CD8-positive, alpha-beta memory T cell (primary cell): ENCODE results near the gene EHD3. TPM values are rescaled to one million over a fixed set of nuclear protein-coding genes. Genes with fewer than 3 reads are reported as not detected.

ENCODE experiments used
- CTCF ChIA-PET: fragments of 350-600 bp; sonication (Branson Sonifier 250); formaldehyde crosslinking; loops from one replicate; lab custom pipeline; 2021; ENCODE audit warnings: antibody characterized with exemption; lab: Charles Lee
- POLR2A ChIA-PET: fragments of 350-600 bp; sonication (Branson Sonifier 250); formaldehyde crosslinking; loops from one replicate; lab custom pipeline; 2021; ENCODE audit warnings: antibody characterized with exemption; lab: Charles Lee
- DNase-seq, 5 donors: peaks; one replicate each; pipeline versions ENCODE4 v3.0.0 to v3.0.0-alpha.2; 2020 to 2022; ENCODE audit warnings: mixed read lengths in 1 of 5
- H3K27ac ChIP-seq: one replicate; pipeline ENCODE4 v1.7.0; 2013; ENCODE audit warnings: low read depth, mild to moderate bottlenecking, low read length, moderate library complexity
- H3K27me3 ChIP-seq: 2 replicates; pipeline ENCODE4 v1.7.0; 2013; ENCODE audit warnings: low read length, mild to moderate bottlenecking; ENCODE audit not compliant: insufficient read depth, poor library complexity, severe bottlenecking
- H3K36me3 ChIP-seq: 2 replicates; pipeline ENCODE4 v1.7.0; 2013; ENCODE audit warnings: mild to moderate bottlenecking, low read length, moderate library complexity; ENCODE audit not compliant: insufficient read depth
- H3K4me1 ChIP-seq: 2 replicates; pipeline ENCODE4 v1.7.0; 2013; ENCODE audit warnings: mild to moderate bottlenecking, low read length, moderate library complexity; ENCODE audit not compliant: insufficient read depth
- H3K4me3 ChIP-seq: 2 replicates; pipeline ENCODE4 v1.7.0; 2013; ENCODE audit warnings: mild to moderate bottlenecking, low read length
- H3K9me3 ChIP-seq: 2 replicates; pipeline ENCODE4 v1.7.0; 2013; ENCODE audit warnings: mild to moderate bottlenecking, low read length
- H3K27ac Mint-ChIP-seq, 8 donors: one replicate each; pipeline ENCODE4 v1.8.0; 2020 to 2021; ENCODE audit warnings: mixed read lengths in 8 of 8, mild to moderate bottlenecking in 6 of 8, inconsistent platforms in 3 of 8, moderate library complexity in 3 of 8
- H3K27me3 Mint-ChIP-seq, 2 donors: one replicate each; pipeline ENCODE4 v1.8.0; 2020 to 2021; ENCODE audit warnings: mixed read lengths in 2 of 2, mild to moderate bottlenecking in 1 of 2, moderate library complexity in 1 of 2
- H3K36me3 Mint-ChIP-seq, 3 donors: one replicate each; pipeline ENCODE4 v1.8.0; 2020 to 2021; ENCODE audit warnings: mixed read lengths in 3 of 3, inconsistent platforms in 1 of 3, mild to moderate bottlenecking in 1 of 3
- H3K4me1 Mint-ChIP-seq, 3 donors: one replicate each; pipeline ENCODE4 v1.8.0; 2020 to 2021; ENCODE audit warnings: mixed read lengths in 3 of 3, inconsistent platforms in 1 of 3, mild to moderate bottlenecking in 1 of 3
- H3K4me3 Mint-ChIP-seq, 7 donors: one replicate each; pipeline ENCODE4 v1.8.0; 2020 to 2021; ENCODE audit warnings: mixed read lengths in 7 of 7, mild to moderate bottlenecking in 6 of 7, moderate library complexity in 4 of 7, inconsistent platforms in 2 of 7
- H3K9me3 Mint-ChIP-seq, 5 donors: one replicate each; pipeline ENCODE4 v1.8.0; 2020 to 2022; ENCODE audit warnings: mixed read lengths in 5 of 5, mild to moderate bottlenecking in 3 of 5, moderate library complexity in 2 of 5, inconsistent platforms in 1 of 5
- polyA plus RNA-seq: library from polyadenylated mRNA; unstranded; fragments of 300-500 nt; fragmentation: Illumina TruSeq; gene quantifications from one replicate; pipeline ENCODE4 v1.2.3, GENCODE V29; 2021
- total RNA-seq, 2 experiments: library from RNA; stranded (reverse); gene quantifications; one replicate each; pipeline ENCODE4 v1.2.3, GENCODE V29; 2021

The EHD3 gene
- total and polyA plus RNA-seq, 3 experiments from 2014 or later, result 2.3 to 4.3 (median 2.3) TPM

- no peaks in the 10 kb centered on the region for H3K9me3 Mint-ChIP-seq
- Histone ChIP-seq H3K36me3 (no peaks in the 10 kb centered on the region), H3K27me3 (no peaks in the 10 kb centered on the region), H3K27ac (no peak overlapping the region), H3K4me1 (no peaks in the 10 kb centered on the region), H3K9me3 (no peaks in the 10 kb centered on the region), H3K4me3 (no peak overlapping the region)
- no peak overlapping the region for H3K27ac Mint-ChIP-seq
- peaks cover 0 to 20% (median 8%) of the 10 kb centered on the region in 3 donors for H3K36me3 Mint-ChIP-seq
- no peak for DNase-seq
- H3K4me3 Mint-ChIP-seq, result no peak overlapping the region
- CTCF ChIA-PET, result no interaction called here
- no peaks in the 10 kb centered on the region for H3K4me1 Mint-ChIP-seq
- POLR2A ChIA-PET, result no interaction called here
- no peaks in the 10 kb centered on the region for H3K27me3 Mint-ChIP-seq
Measured at GRCh38 chr2:31256611-31257382, 22.8 kb downstream of the EHD3 start.

GRCh38 chr2:31258351-31258750 is 24.4 kb downstream of the EHD3 start:
- no peak for DNase-seq
- H3K36me3 Mint-ChIP-seq, result peaks cover 0 to 26% (median 8%) of the 10 kb centered on the region in 3 donors
- H3K4me1 Mint-ChIP-seq, result no peaks in the 10 kb centered on the region
- Histone ChIP-seq H3K9me3 (no peaks in the 10 kb centered on the region), H3K4me1 (no peaks in the 10 kb centered on the region), H3K27me3 (no peaks in the 10 kb centered on the region), H3K4me3 (no peak overlapping the region), H3K36me3 (no peaks in the 10 kb centered on the region), H3K27ac (no peak overlapping the region)
- ChIA-PET POLR2A (no interaction called here), CTCF (no interaction called here)
- peak overlapping the region in 2 of 8 donors; percentile 32 to 77 for H3K27ac Mint-ChIP-seq
- no peaks in the 10 kb centered on the region for H3K9me3 Mint-ChIP-seq
- no peaks in the 10 kb centered on the region for H3K27me3 Mint-ChIP-seq
- no peak overlapping the region for H3K4me3 Mint-ChIP-seq

GRCh38 chr2:31259075-31259474 is 25.1 kb downstream of the EHD3 start:
- Histone ChIP-seq H3K4me1 (no peaks in the 10 kb centered on the region), H3K36me3 (no peaks in the 10 kb centered on the region), H3K27ac (no peak overlapping the region), H3K9me3 (no peaks in the 10 kb centered on the region), H3K27me3 (no peaks in the 10 kb centered on the region), H3K4me3 (no peak overlapping the region)
- H3K4me3 Mint-ChIP-seq, result no peak overlapping the region
- peak overlapping the region in 1 of 8 donors; percentile 77 for H3K27ac Mint-ChIP-seq
- H3K27me3 Mint-ChIP-seq, result no peaks in the 10 kb centered on the region
- no peaks in the 10 kb centered on the region for H3K9me3 Mint-ChIP-seq
- H3K4me1 Mint-ChIP-seq, result no peaks in the 10 kb centered on the region
- ChIA-PET POLR2A (no interaction called here), CTCF (no interaction called here)
- peaks cover 0 to 24% (median 8%) of the 10 kb centered on the region in 3 donors for H3K36me3 Mint-ChIP-seq
- no peak for DNase-seq

GRCh38 chr2:31260870-31261269 is 26.9 kb downstream of the EHD3 start:
- no peaks in the 10 kb centered on the region for H3K4me1 ChIP-seq
- ChIA-PET CTCF (no interaction called here), POLR2A (no interaction called here)
- no peaks in the 10 kb centered on the region for H3K4me1 Mint-ChIP-seq
- H3K9me3 Mint-ChIP-seq, result no peaks in the 10 kb centered on the region
- no peaks in the 10 kb centered on the region for H3K27me3 ChIP-seq
- no peaks in the 10 kb centered on the region for H3K9me3 ChIP-seq
- no peak for DNase-seq
- H3K27me3 Mint-ChIP-seq, result peaks cover 0 to 1% of the 10 kb centered on the region in 2 donors
- no peaks in the 10 kb centered on the region for H3K36me3 ChIP-seq
- H3K36me3 Mint-ChIP-seq, result peaks cover 0 to 18% (median 5%) of the 10 kb centered on the region in 3 donors
- H3K27ac Mint-ChIP-seq, result no peak overlapping the region
- H3K4me3 Mint-ChIP-seq, result no peak overlapping the region
- no peak overlapping the region for H3K27ac ChIP-seq
- no peak overlapping the region for H3K4me3 ChIP-seq

GRCh38 chr2:31263636-31264190 is 29.8 kb downstream of the EHD3 start:
- peaks cover 0 to 18% (median 6%) of the 10 kb centered on the region in 3 donors for H3K36me3 Mint-ChIP-seq
- no peak overlapping the region for H3K4me3 Mint-ChIP-seq
- H3K27me3 Mint-ChIP-seq, result peaks cover 0 to 1% of the 10 kb centered on the region in 2 donors
- no peaks in the 10 kb centered on the region for H3K4me1 ChIP-seq
- no peaks in the 10 kb centered on the region for H3K9me3 ChIP-seq
- ChIA-PET CTCF (interaction anchor here (0.5 kb wide), 1 partner anchor 23 kb away, joined by 3 read pairs; no protein-coding TSS in a partner anchor), POLR2A (no interaction called here)
- no peak overlapping the region for H3K27ac ChIP-seq
- no peaks in the 10 kb centered on the region for H3K4me1 Mint-ChIP-seq
- no peaks in the 10 kb centered on the region for H3K36me3 ChIP-seq
- DNase-seq, result no peak
- H3K27me3 ChIP-seq, result no peaks in the 10 kb centered on the region
- H3K9me3 Mint-ChIP-seq, result no peaks in the 10 kb centered on the region
- peak overlapping the region in 1 of 8 donors; percentile 60 for H3K27ac Mint-ChIP-seq
- no peak overlapping the region for H3K4me3 ChIP-seq

GRCh38 chr2:31265234-31265633 is 31.3 kb downstream of the EHD3 start:
- H3K36me3 Mint-ChIP-seq, result peaks cover 0 to 18% (median 6%) of the 10 kb centered on the region in 3 donors
- H3K27me3 Mint-ChIP-seq, result peaks cover 0 to 1% of the 10 kb centered on the region in 2 donors
- POLR2A ChIA-PET, result no interaction called here
- H3K27ac Mint-ChIP-seq, result no peak overlapping the region
- no peaks in the 10 kb centered on the region for H3K27me3 ChIP-seq
- H3K36me3 ChIP-seq, result no peaks in the 10 kb centered on the region
- H3K9me3 ChIP-seq, result no peaks in the 10 kb centered on the region
- no peaks in the 10 kb centered on the region for H3K4me1 ChIP-seq
- H3K4me3 Mint-ChIP-seq, result no peak overlapping the region
- no peak for DNase-seq
- H3K4me1 Mint-ChIP-seq, result no peaks in the 10 kb centered on the region
- H3K27ac ChIP-seq, result no peak overlapping the region
- CTCF ChIA-PET, result no interaction called here
- no peaks in the 10 kb centered on the region for H3K9me3 Mint-ChIP-seq
- no peak overlapping the region for H3K4me3 ChIP-seq

GRCh38 chr2:31266804-31267203 is 32.9 kb downstream of the EHD3 start:
- peaks cover 0 to 10% (median 4%) of the 10 kb centered on the region in 3 donors for H3K36me3 Mint-ChIP-seq
- no peaks in the 10 kb centered on the region for H3K4me1 Mint-ChIP-seq
- POLR2A ChIA-PET, result no interaction called here
- H3K4me3 Mint-ChIP-seq, result no peak overlapping the region
- Histone ChIP-seq H3K4me1 (no peaks in the 10 kb centered on the region), H3K27me3 (no peaks in the 10 kb centered on the region), H3K4me3 (no peak overlapping the region), H3K9me3 (no peaks in the 10 kb centered on the region), H3K36me3 (no peaks in the 10 kb centered on the region), H3K27ac (no peak overlapping the region)
- no peak overlapping the region for H3K27ac Mint-ChIP-seq
- H3K27me3 Mint-ChIP-seq, result peaks cover 0 to 1% of the 10 kb centered on the region in 2 donors
- CTCF ChIA-PET, result no interaction called here
- DNase-seq, result no peak
- H3K9me3 Mint-ChIP-seq, result no peaks in the 10 kb centered on the region

- Mint-ChIP-seq H3K27ac (no peak overlapping the region), H3K27me3 (peaks cover 0 to 6% of the 10 kb centered on the region in 2 donors), H3K4me3 (no peak overlapping the region), H3K4me1 (no peaks in the 10 kb centered on the region), H3K9me3 (no peaks in the 10 kb centered on the region), H3K36me3 (peaks cover 0 to 8% (median 4%) of the 10 kb centered on the region in 3 donors)
- ChIA-PET CTCF (no interaction called here), POLR2A (no interaction called here)
- Histone ChIP-seq H3K9me3 (no peaks in the 10 kb centered on the region), H3K36me3 (no peaks in the 10 kb centered on the region), H3K4me3 (no peak overlapping the region), H3K4me1 (no peaks in the 10 kb centered on the region), H3K27me3 (no peaks in the 10 kb centered on the region), H3K27ac (no peak overlapping the region)
- DNase-seq, result no peak
Measured at GRCh38 chr2:31267437-31268120, 33.6 kb downstream of the EHD3 start.
